HCT116 (cell line): Measurements from ENCODE around the gene SH3BP4. TPM values are rescaled to one million over a fixed set of nuclear protein-coding genes. Genes with fewer than 3 reads are reported as not detected.

Experiments used
- ATAC-seq: fragments of 200-7000 bp; cut with Tn5 transposase; 2 replicates; pipeline ENCODE4 v1.9.1; 2020; ENCODE audit warnings: mild to moderate bottlenecking, moderate library complexity
- BruUV-seq: library from RNA; stranded (reverse); fragments of 400-500 nt; replicated peaks from 2 replicates; lab custom pipeline; 2021; lab: Mats Ljungman, UMichigan
- CTCF ChIA-PET: fragments of 300-600 bp; sonication (Branson Sonifier 250); formaldehyde crosslinking; loops from one replicate; lab custom pipeline; 2021; ENCODE audit warnings: antibody characterized with exemption; lab: Charles Lee
- POLR2A ChIA-PET: fragments of 300-600, 350-600 bp; sonication (Branson Sonifier 250); formaldehyde crosslinking; loops from one replicate; lab custom pipeline; 2021; ENCODE audit warnings: antibody characterized with exemption; lab: Charles Lee
- RAD21 ChIA-PET, 2 experiments: fragments of 300-600 bp; sonication (Branson Sonifier 250); formaldehyde crosslinking; loops; one replicate each; lab custom pipeline; 2023; ENCODE audit warnings: low total read pairs in 2 of 2; ENCODE audit not compliant: uncharacterized antibody in 2 of 2, unreplicated experiment in 2 of 2, low non-redundant PET in 1 of 2; lab: Charles Lee
- DNase-seq: peaks from one replicate; pipeline ENCODE4 v3.0.0-alpha.2; 2010; ENCODE audit warnings: low read depth, low spot score
- H2AFZ ChIP-seq: fragments of 200-600 bp; shearing (Covaris generic), sonication (generic); 2 replicates; pipeline ENCODE4 v1.6.1; 2017; ENCODE audit warnings: low read depth, mixed run types, mixed read lengths, antibody characterized with exemption, low read length; ENCODE audit not compliant: poor library complexity, severe bottlenecking
- H3K27ac ChIP-seq: 2 replicates; pipeline ENCODE4 v1.5.1; 2012; ENCODE audit warnings: low read depth, low read length
- H3K27me3 ChIP-seq: fragments of 200-600 bp; sonication (generic); 2 replicates; pipeline ENCODE4 v1.6.1; 2016; ENCODE audit warnings: mixed run types, low read length, mixed read lengths; ENCODE audit not compliant: insufficient read depth
- H3K36me3 ChIP-seq, 2 experiments: fragments of 200-500 bp in 1 of 2; fragments of 200-600 bp in 1 of 2; sonication (Bioruptor generic) in 1 of 2; sonication (generic) in 1 of 2; 2 replicates each; pipeline versions ENCODE4 v1.5.1 to v1.6.1; 2014 to 2016; ENCODE audit warnings: low read length in 2 of 2, inconsistent platforms in 1 of 2, mixed read lengths in 1 of 2, mixed run types in 1 of 2; ENCODE audit not compliant: insufficient read depth in 2 of 2, control insufficient read depth in 1 of 2
- H3K4me1 ChIP-seq, 2 experiments: fragments of 200-600 bp in 1 of 2; sonication (generic) in 1 of 2; 2 replicates each; pipeline versions ENCODE4 v1.5.1 to v1.6.1; 2012 to 2017; ENCODE audit warnings: low read length in 2 of 2, inconsistent platforms in 1 of 2, mild to moderate bottlenecking in 1 of 2, mixed read lengths in 1 of 2, mixed run types in 1 of 2, moderate library complexity in 1 of 2; ENCODE audit not compliant: insufficient read depth in 2 of 2, control insufficient read depth in 1 of 2
- H3K4me2 ChIP-seq: fragments of 200-600 bp; sonication (generic); 2 replicates; pipeline ENCODE4 v1.6.1; 2017; ENCODE audit warnings: mixed run types, low read length, mixed read lengths
- H3K4me3 ChIP-seq, 2 experiments: fragments of 200-600 bp in 1 of 2; sonication (generic) in 1 of 2; replicated peaks in 1 of 2; 2 replicates each; pipeline ENCODE4 v1.5.1; 2011 to 2016; ENCODE audit warnings: low read length in 2 of 2, control low read depth in 1 of 2, low read depth in 1 of 2, mild to moderate bottlenecking in 1 of 2, mixed read lengths in 1 of 2, mixed run types in 1 of 2
- H3K79me2 ChIP-seq: fragments of 200-600 bp; sonication (generic); 2 replicates; pipeline ENCODE4 v1.6.1; 2017; ENCODE audit warnings: mild to moderate bottlenecking, mixed run types, low read length, moderate library complexity, mixed read lengths; ENCODE audit not compliant: insufficient read depth
- H3K9ac ChIP-seq: fragments of 200-600 bp; sonication (generic); 2 replicates; pipeline ENCODE4 v1.6.1; 2016; ENCODE audit warnings: low read length, mixed read lengths
- H3K9me2 ChIP-seq: fragments of 200-600 bp; sonication (generic), shearing (Covaris generic); 2 replicates; pipeline ENCODE4 v1.6.1; 2017; ENCODE audit warnings: mixed run types, mild to moderate bottlenecking, moderate library complexity; ENCODE audit not compliant: insufficient read depth
- H3K9me3 ChIP-seq, 2 experiments: fragments of 200-500 bp in 1 of 2; fragments of 200-600 bp in 1 of 2; sonication (Bioruptor generic) in 1 of 2; sonication (generic) in 1 of 2; 2 replicates each; pipeline ENCODE4 v1.6.1; 2014 to 2017; ENCODE audit warnings: low read length in 2 of 2, mixed read lengths in 2 of 2, inconsistent platforms in 1 of 2, low read depth in 1 of 2, mild to moderate bottlenecking in 1 of 2, mixed run types in 1 of 2, moderate library complexity in 1 of 2; ENCODE audit not compliant: control insufficient read depth in 1 of 2, insufficient read depth in 1 of 2
- H4K20me1 ChIP-seq: fragments of 200-600 bp; sonication (generic), shearing (Covaris generic); 2 replicates; pipeline ENCODE4 v1.6.1; 2017; ENCODE audit warnings: mixed run types, mild to moderate bottlenecking, moderate library complexity; ENCODE audit not compliant: insufficient read depth
- CBX3 ChIP-seq: IDR thresholded peaks from 2 replicates; pipeline ENCODE4 v1.6.1; 2012; ENCODE audit warnings: low read depth
- CEBPB ChIP-seq: IDR thresholded peaks from 2 replicates; pipeline ENCODE4 v1.6.1; 2012; ENCODE audit warnings: low read depth
- EGR1 ChIP-seq: IDR thresholded peaks from 2 replicates; pipeline ENCODE4 v1.6.1; 2012; ENCODE audit warnings: low read depth
- ELF1 ChIP-seq: IDR thresholded peaks from 2 replicates; pipeline ENCODE4 v1.6.1; 2012; ENCODE audit warnings: low read depth, borderline replicate concordance
- EZH2 ChIP-seq: fragments of 200-600 bp; sonication (generic); IDR thresholded peaks from 2 replicates; pipeline ENCODE4 v1.6.1; 2017; ENCODE audit warnings: antibody characterized with exemption, mixed run types
- EZH2phosphoT487 ChIP-seq: fragments of 200-600 bp; IDR thresholded peaks from 2 replicates; pipeline ENCODE4 v1.6.1; 2018; ENCODE audit warnings: antibody characterized with exemption, borderline replicate concordance
- FOSL1 ChIP-seq: IDR thresholded peaks from 2 replicates; pipeline ENCODE4 v1.6.1; 2012; ENCODE audit warnings: low read depth
- JUND ChIP-seq: IDR thresholded peaks from 2 replicates; pipeline ENCODE4 v1.6.1; 2012
- POLR2A ChIP-seq: IDR thresholded peaks from 2 replicates; pipeline ENCODE4 v1.7.0; 2011; ENCODE audit warnings: borderline replicate concordance; ENCODE audit not compliant: insufficient read depth, insufficient read length; ENCODE audit errors: extremely low read depth
- RAD21 ChIP-seq: IDR thresholded peaks from 2 replicates; pipeline ENCODE4 v1.6.1; 2012; ENCODE audit warnings: low read depth, mild to moderate bottlenecking
- SIN3A ChIP-seq: IDR thresholded peaks from 2 replicates; pipeline ENCODE4 v1.6.1; 2012; ENCODE audit warnings: low read depth
- SP1 ChIP-seq: IDR thresholded peaks from 2 replicates; pipeline ENCODE4 v1.6.1; 2012; ENCODE audit warnings: low read depth
- SRF ChIP-seq: IDR thresholded peaks from 2 replicates; pipeline ENCODE4 v1.6.1; 2012; ENCODE audit warnings: low read depth
- TCF7L2 ChIP-seq: IDR thresholded peaks from 2 replicates; pipeline ENCODE4 v1.7.0; 2011; ENCODE audit warnings: borderline replicate concordance, inconsistent platforms; ENCODE audit not compliant: insufficient read depth, insufficient read length; ENCODE audit errors: extremely low read depth
- ZFX ChIP-seq: fragments of 450-650 bp; IDR thresholded peaks from 2 replicates; pipeline ENCODE4 v1.6.1; 2017
- intact Hi-C: fragments of 100-400 bp; cut with micrococcal nuclease; formaldehyde crosslinking; loops from 2 replicates; pipeline ENCODE4 v1.10.0; 2022
- total RNA-seq: library from RNA; stranded (reverse); gene quantifications from one replicate; pipeline ENCODE4 v1.2.1, GENCODE V29; 2021; ENCODE audit not compliant: unreplicated experiment
- TF ChIP-seq, protein P1 (sequence below), 3 experiments: fragments of 200-600 bp in 1 of 3; sonication (generic) in 1 of 3; IDR thresholded peaks in 2 of 3; conservative IDR thresholded peaks in 1 of 3; 2 replicates each; pipeline ENCODE4 v1.5.1; 2012 to 2017; ENCODE audit warnings: low read depth in 2 of 3, low read length in 2 of 3, antibody characterized with exemption in 1 of 3, borderline replicate concordance in 1 of 3, control low read depth in 1 of 3, mild to moderate bottlenecking in 1 of 3, mixed read lengths in 1 of 3, mixed run types in 1 of 3, moderate library complexity in 1 of 3; ENCODE audit not compliant: insufficient read depth in 1 of 3
- TF ChIP-seq, protein P2 (sequence below): IDR thresholded peaks from 2 replicates; pipeline ENCODE4 v1.6.1; 2011; ENCODE audit warnings: mild to moderate bottlenecking, low read length, moderate library complexity; ENCODE audit not compliant: insufficient replicate concordance; ENCODE audit errors: extremely low read depth
- TF ChIP-seq, protein P3 (sequence below): IDR thresholded peaks from 2 replicates; pipeline ENCODE4 v1.6.1; 2012; ENCODE audit warnings: low read depth

The SH3BP4 gene
- total RNA-seq, 1 experiment from 2014 or later: 32.9 TPM

DNA sequence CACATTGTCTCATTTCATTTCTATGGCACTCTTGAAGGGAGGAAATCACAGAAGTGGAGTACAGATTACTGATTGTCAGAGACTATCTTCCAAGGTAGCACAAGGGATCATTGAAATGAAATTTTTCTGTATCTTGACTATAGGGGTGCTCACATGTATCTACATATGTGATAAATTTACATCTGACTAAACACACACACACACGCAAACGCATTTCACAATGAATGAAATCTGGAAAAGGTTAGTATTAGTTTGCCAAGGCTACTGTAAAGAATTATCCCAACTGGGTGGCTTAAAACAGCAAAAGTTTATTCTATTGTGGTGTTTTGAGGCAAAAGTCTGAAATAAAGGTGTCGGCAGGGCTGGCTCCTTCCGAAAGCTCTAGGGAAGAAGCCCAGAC lies 144.6 kb downstream of the SH3BP4 start:
- no TSS peak for BruUV-seq
- H3K4me2 ChIP-seq: no peak overlapping the region
- POLR2A ChIA-PET: no interaction called here
- CTCF ChIA-PET: no interaction called here
- H3K9me2 ChIP-seq: no peaks in the 10 kb centered on the region
- no peak overlapping the region for H3K4me3 ChIP-seq
- H3K36me3 ChIP-seq: no peaks in the 10 kb centered on the region
- RAD21 ChIA-PET: no interaction called here
- no peaks in the 10 kb centered on the region for H3K9me3 ChIP-seq
- no peak for DNase-seq
- no peaks in the 10 kb centered on the region for H3K79me2 ChIP-seq
- intact Hi-C loops: no loop called here
- no peak overlapping the region for H3K27ac ChIP-seq
- H3K9ac ChIP-seq: no peak overlapping the region
- H4K20me1 ChIP-seq: no peaks in the 10 kb centered on the region
- no peaks in the 10 kb centered on the region for H3K27me3 ChIP-seq
- no peak for ATAC-seq
- no peak for TF ChIP-seq CBX3
- TF ChIP-seq EZH2: no peak
- no peak for TF ChIP-seq POLR2A
- no peak for TF ChIP-seq SP1
- TF ChIP-seq, protein P1, sequence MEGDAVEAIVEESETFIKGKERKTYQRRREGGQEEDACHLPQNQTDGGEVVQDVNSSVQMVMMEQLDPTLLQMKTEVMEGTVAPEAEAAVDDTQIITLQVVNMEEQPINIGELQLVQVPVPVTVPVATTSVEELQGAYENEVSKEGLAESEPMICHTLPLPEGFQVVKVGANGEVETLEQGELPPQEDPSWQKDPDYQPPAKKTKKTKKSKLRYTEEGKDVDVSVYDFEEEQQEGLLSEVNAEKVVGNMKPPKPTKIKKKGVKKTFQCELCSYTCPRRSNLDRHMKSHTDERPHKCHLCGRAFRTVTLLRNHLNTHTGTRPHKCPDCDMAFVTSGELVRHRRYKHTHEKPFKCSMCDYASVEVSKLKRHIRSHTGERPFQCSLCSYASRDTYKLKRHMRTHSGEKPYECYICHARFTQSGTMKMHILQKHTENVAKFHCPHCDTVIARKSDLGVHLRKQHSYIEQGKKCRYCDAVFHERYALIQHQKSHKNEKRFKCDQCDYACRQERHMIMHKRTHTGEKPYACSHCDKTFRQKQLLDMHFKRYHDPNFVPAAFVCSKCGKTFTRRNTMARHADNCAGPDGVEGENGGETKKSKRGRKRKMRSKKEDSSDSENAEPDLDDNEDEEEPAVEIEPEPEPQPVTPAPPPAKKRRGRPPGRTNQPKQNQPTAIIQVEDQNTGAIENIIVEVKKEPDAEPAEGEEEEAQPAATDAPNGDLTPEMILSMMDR (IDR thresholded peaks at IDR 0.05 in 2 of 3, conservative IDR thresholded peaks at IDR 0.05 in 1 of 3; ENCODE audit: borderline replicate concordance in 1 of 3, insufficient read depth in 1 of 3, low read depth in 2 of 3, low read length in 2 of 3): no peak
- TF ChIP-seq ELF1: no peak
- TF ChIP-seq, protein P2, sequence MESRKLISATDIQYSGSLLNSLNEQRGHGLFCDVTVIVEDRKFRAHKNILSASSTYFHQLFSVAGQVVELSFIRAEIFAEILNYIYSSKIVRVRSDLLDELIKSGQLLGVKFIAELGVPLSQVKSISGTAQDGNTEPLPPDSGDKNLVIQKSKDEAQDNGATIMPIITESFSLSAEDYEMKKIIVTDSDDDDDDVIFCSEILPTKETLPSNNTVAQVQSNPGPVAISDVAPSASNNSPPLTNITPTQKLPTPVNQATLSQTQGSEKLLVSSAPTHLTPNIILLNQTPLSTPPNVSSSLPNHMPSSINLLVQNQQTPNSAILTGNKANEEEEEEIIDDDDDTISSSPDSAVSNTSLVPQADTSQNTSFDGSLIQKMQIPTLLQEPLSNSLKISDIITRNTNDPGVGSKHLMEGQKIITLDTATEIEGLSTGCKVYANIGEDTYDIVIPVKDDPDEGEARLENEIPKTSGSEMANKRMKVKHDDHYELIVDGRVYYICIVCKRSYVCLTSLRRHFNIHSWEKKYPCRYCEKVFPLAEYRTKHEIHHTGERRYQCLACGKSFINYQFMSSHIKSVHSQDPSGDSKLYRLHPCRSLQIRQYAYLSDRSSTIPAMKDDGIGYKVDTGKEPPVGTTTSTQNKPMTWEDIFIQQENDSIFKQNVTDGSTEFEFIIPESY: no peak
- TF ChIP-seq EZH2phosphoT487: no peak
- TF ChIP-seq ZFX: no peak
- no peak for TF ChIP-seq TCF7L2
- TF ChIP-seq CEBPB: no peak
- no peak for TF ChIP-seq FOSL1
- no peak for TF ChIP-seq JUND
- no peak for TF ChIP-seq SRF
- TF ChIP-seq, protein P3, sequence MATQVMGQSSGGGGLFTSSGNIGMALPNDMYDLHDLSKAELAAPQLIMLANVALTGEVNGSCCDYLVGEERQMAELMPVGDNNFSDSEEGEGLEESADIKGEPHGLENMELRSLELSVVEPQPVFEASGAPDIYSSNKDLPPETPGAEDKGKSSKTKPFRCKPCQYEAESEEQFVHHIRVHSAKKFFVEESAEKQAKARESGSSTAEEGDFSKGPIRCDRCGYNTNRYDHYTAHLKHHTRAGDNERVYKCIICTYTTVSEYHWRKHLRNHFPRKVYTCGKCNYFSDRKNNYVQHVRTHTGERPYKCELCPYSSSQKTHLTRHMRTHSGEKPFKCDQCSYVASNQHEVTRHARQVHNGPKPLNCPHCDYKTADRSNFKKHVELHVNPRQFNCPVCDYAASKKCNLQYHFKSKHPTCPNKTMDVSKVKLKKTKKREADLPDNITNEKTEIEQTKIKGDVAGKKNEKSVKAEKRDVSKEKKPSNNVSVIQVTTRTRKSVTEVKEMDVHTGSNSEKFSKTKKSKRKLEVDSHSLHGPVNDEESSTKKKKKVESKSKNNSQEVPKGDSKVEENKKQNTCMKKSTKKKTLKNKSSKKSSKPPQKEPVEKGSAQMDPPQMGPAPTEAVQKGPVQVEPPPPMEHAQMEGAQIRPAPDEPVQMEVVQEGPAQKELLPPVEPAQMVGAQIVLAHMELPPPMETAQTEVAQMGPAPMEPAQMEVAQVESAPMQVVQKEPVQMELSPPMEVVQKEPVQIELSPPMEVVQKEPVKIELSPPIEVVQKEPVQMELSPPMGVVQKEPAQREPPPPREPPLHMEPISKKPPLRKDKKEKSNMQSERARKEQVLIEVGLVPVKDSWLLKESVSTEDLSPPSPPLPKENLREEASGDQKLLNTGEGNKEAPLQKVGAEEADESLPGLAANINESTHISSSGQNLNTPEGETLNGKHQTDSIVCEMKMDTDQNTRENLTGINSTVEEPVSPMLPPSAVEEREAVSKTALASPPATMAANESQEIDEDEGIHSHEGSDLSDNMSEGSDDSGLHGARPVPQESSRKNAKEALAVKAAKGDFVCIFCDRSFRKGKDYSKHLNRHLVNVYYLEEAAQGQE: no peak
- TF ChIP-seq SIN3A: no peak
- TF ChIP-seq EGR1: no peak
- no peak for TF ChIP-seq RAD21
- H3K4me1 ChIP-seq: no peaks in the 10 kb centered on the region
- no peak overlapping the region for H2AFZ ChIP-seq
